SJSA1 (cell line): ENCODE results near the gene DAD1. TPM values are rescaled to one million over a fixed set of nuclear protein-coding genes. Genes with fewer than 3 reads are reported as not detected.

Source experiments
- DNase-seq, 2 experiments: peaks; one replicate each; pipeline ENCODE4 v3.0.0-alpha.2; 2015 to 2020; ENCODE audit warnings: low spot score in 2 of 2, low read depth in 1 of 2
- H3K27ac ChIP-seq: fragments of 250-450 bp; sonication (Bioruptor Pico); 2 replicates; pipeline ENCODE4 v1.5.1; 2020; ENCODE audit warnings: mild to moderate bottlenecking, moderate library complexity
- H3K27me3 ChIP-seq: fragments of 250-450 bp; sonication (Bioruptor Pico); replicated peaks from 2 replicates; pipeline ENCODE4 v1.5.1; 2020; ENCODE audit warnings: mild to moderate bottlenecking, moderate library complexity
- H3K36me3 ChIP-seq: fragments of 250-450 bp; sonication (Bioruptor Pico); 2 replicates; pipeline ENCODE4 v1.5.1; 2020; ENCODE audit warnings: mild to moderate bottlenecking
- H3K4me1 ChIP-seq: fragments of 250-450 bp; sonication (Bioruptor Pico); replicated peaks from 2 replicates; pipeline ENCODE4 v1.6.1; 2021; ENCODE audit warnings: mild to moderate bottlenecking
- H3K4me3 ChIP-seq: fragments of 250-450 bp; sonication (Bioruptor Pico); 2 replicates; pipeline ENCODE4 v1.5.1; 2020; ENCODE audit warnings: mild to moderate bottlenecking
- H3K9me3 ChIP-seq: fragments of 250-450 bp; sonication (Bioruptor Pico); replicated peaks from 2 replicates; pipeline ENCODE4 v1.5.1; 2020; ENCODE audit warnings: mild to moderate bottlenecking
- total RNA-seq: library from RNA; depleted of rRNA; stranded (reverse); fragments of >200 nt; shearing (Covaris generic); gene quantifications from 2 replicates; pipeline ENCODE4 v1.2.3, GENCODE V29; 2014

DAD1 gene
- total RNA-seq, 1 experiment from 2014 or later, result 328 TPM

DNA sequence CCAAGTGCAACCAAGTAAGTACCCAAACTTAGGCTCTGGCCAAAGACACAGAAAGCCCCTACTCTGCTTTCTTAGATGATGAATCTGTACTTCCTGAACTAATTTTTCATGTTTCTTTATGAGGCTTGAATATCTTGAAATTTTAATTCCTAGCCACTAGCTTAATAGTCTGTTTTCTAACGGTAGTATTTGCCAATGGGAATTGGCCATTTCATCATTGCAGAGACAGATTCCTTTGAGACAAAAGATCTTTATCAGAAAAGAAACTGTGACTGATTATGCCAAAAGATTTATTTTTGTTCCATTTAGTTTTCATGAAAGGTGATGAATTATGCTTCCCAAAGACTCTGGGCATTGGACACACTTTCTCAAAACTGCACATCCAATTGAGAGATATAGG lies 48.7 kb downstream of the DAD1 start:
- no peak for DNase-seq
- Histone ChIP-seq H3K9me3 (no peaks in the 10 kb centered on the region), H3K27ac (no peak overlapping the region), H3K36me3 (no peaks in the 10 kb centered on the region; the same call in 1 of the 2 replicates), H3K4me1 (peaks cover 37% of the 10 kb centered on the region), H3K4me3 (no peak overlapping the region), H3K27me3 (no peaks in the 10 kb centered on the region)

DNA sequence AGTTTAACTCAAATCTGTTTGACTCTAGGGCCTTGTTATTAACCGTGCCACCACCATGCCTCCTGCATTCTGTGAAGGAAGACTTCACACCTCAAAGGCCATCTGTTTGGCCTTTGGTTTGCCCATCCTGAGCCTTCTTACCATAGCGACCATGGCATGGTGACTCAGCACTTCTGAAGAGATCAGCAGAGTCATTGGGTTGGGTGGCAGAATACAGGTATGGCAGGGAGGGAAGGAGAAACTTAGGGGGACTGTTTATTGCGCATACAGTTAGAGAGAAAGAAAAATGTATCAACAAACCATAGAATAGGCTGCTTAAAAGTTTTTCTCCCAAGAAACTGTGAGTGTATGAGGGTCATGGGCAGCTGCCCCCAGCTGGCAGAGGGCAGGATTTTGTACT lies 49.2 kb downstream of the DAD1 start:
- H3K27me3 ChIP-seq, result no peaks in the 10 kb centered on the region
- DNase-seq, result no peak
- no peaks in the 10 kb centered on the region; the same call in 1 of the 2 replicates for H3K36me3 ChIP-seq
- no peaks in the 10 kb centered on the region for H3K9me3 ChIP-seq
- H3K4me3 ChIP-seq, result no peak overlapping the region
- H3K27ac ChIP-seq, result no peak overlapping the region
- peaks cover 32% of the 10 kb centered on the region for H3K4me1 ChIP-seq

DNA sequence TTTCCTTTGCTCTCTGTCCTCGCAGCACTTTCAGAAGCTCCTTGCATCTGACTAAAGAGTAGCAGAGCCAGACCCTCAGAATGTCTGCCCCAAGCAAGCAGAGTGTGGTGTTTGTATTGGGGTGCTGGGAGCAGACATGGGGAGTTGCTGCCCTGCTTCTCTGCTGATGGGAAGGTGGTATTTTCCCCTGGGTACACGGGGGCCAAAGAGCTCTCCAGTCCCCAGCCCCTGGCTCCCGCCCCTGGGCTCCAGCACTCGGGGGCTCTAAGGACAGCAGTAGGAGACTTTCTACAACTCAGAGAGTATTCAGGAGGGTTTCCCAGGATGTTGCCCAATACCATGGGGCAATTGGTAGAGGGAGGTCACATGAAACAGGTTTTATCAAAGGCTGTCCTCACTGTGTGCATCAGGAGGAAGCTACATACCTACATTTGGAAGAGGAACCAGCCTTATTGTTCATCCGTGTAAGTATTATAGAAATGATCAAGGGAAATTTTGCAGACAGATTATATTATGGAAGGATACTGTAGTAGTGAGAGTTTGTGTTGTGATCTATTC lies 50.3 kb downstream of the DAD1 start:
- no peak for DNase-seq
- Histone ChIP-seq H3K9me3 (no peaks in the 10 kb centered on the region), H3K27ac (no peak overlapping the region; the same call in 1 of the 2 replicates), H3K4me1 (peaks cover 32% of the 10 kb centered on the region), H3K4me3 (no peak overlapping the region), H3K36me3 (no peaks in the 10 kb centered on the region; the same call in none of the 2 replicates), H3K27me3 (no peaks in the 10 kb centered on the region)

DNA sequence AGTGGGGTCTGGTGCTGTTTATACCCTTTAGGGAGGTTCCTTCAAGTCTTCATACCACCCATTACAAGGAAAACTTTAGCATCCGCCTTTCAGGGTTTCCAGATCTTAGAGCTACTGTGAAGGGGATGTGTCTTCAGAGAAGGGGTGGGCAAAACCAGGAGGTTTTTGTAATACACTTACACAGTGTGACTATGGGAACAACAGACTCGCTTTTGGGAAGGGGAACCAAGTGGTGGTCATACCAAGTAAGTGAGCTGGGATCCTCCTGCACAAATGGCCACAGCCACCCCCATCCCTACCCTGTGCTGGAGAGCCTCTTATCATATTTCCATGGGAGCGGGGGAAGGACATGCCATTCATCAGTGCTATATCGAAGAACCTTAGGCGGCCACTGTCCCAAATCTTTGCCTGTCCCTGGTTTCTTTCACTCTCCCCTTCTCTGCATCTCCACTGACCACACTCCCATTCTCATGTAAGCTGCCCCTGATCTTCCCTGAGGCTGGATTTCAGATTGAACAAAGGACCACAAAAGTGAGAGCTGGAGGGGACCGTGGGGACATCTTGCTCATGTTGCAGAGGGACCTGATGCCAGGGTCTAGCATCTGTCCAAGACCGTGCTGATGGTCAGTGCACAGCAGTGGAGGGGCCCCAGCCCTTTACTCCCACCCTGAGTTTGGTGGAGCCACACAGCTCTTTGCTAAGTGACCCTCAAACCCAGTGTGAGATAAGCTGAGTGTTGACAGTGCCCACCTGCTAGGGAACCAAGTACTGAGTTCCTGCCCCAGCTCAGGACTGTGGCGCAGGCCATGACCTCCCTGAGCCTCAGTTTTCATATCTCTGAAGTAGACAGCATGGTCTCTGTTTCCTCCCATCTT lies 51.4 kb downstream of the DAD1 start:
- H3K27ac ChIP-seq, result peak overlapping the region; percentile 78

DNA sequence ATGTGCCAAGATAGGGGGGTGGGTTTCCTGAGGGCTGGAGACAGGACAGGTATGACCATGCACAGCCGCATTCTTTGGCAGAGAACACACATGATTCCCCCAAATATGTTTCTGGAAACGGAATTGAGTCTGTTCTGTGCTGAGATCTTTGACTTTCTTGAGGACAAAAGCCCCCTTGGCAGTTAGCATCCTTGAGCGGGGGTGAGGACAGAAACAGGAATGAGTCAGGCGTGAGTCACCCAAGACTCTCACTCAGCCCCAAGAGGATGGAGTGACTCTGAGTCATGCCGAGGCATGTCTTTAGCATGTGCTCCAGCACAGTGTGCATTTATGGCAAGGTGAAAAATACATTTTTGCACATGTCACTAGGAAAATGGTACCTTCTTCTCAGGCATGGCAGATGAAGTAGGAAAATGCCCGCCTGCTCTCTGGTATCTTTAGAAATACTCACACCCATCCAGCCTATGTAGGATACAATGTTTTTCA lies 52.1 kb downstream of the DAD1 start:
- H3K36me3 ChIP-seq, result peaks cover 9% of the 10 kb centered on the region
- peak; percentile 92 to 96 for DNase-seq
- peaks cover 50% of the 10 kb centered on the region for H3K4me1 ChIP-seq
- peak overlapping the region; percentile 78 for H3K27ac ChIP-seq
- no peak overlapping the region for H3K4me3 ChIP-seq
- H3K27me3 ChIP-seq, result no peaks in the 10 kb centered on the region; the same call in 1 of the 2 replicates
- no peaks in the 10 kb centered on the region for H3K9me3 ChIP-seq

More for the DNA sequence above, 51.4 kb downstream of the DAD1 start:
- H3K4me3 ChIP-seq, result no peak overlapping the region
- peaks cover 42% of the 10 kb centered on the region for H3K4me1 ChIP-seq
- H3K9me3 ChIP-seq, result no peaks in the 10 kb centered on the region
- no peak for DNase-seq
- H3K36me3 ChIP-seq, result peaks cover 4% of the 10 kb centered on the region
- no peaks in the 10 kb centered on the region for H3K27me3 ChIP-seq

DNA sequence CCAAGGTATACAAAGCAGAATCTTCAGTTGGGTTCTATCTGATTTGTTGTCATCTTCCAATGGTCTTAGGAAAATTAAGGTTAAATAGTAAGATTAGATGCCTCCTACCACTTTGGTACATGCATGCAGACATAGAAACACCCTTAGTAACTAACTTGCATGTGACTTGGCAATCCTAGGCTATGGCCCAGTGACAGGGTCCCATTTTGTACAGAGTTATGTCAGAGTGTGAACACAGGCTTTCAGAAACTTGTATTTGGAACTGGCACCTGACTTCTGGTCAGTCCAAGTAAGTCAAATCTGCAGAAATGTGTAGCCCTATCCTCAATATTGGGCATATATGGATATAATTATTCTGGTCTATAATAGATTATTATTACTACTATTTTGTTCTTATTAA lies 53.1 kb downstream of the DAD1 start:
- Histone ChIP-seq H3K27ac (peak overlapping the region; percentile 78), H3K9me3 (no peaks in the 10 kb centered on the region), H3K4me3 (no peak overlapping the region), H3K4me1 (peaks cover 57% of the 10 kb centered on the region), H3K36me3 (peaks cover 14% of the 10 kb centered on the region), H3K27me3 (no peaks in the 10 kb centered on the region; the same call in 1 of the 2 replicates)
- DNase-seq, result no peak

DNA sequence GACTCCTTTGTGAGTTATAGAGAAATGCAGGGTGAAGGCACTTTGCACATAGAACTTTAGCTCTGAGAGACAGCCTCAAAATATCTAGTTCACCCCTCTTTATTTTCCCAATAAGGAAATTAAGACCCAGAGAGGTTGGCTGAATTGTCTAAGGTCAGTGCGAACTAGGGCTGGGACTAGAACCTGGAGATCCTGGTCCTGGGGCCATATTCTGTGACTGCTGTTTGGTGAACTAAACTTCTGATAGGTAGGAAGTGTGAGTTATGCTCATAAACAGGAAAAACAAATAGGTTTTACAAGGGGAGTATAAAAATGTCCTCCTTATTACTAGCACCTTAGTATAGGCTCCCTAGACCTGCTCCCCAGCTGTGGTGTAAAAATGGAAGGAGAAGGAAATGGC lies 53.9 kb downstream of the DAD1 start:
- H3K27me3 ChIP-seq, result no peaks in the 10 kb centered on the region; the same call in 1 of the 2 replicates
- no peak for DNase-seq

DNA sequence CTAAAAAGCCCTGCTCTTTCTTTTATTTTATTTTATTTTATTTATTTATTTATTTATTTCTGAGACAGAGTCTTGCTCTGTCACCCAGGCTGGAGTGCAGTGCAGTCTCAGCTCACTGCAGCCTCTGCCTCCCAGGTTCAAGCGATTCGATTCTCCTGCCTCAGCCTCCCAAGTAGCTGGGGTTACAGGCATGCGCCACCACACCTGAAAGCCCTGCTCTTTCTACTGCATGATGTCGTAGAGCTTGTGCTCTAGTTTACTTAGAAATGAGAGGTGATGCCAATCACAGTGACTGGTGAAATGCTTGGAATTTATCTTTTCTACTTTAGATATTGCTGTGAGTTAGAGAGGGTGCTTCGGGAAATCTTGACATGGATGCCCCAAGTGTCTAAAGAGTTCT lies 54.5 kb downstream of the DAD1 start:
- H3K4me3 ChIP-seq, result no peak overlapping the region
- H3K36me3 ChIP-seq, result peaks cover 23% of the 10 kb centered on the region
- H3K27ac ChIP-seq, result no peak overlapping the region

More for the DNA sequence above, 53.9 kb downstream of the DAD1 start:
- Histone ChIP-seq H3K4me1 (peaks cover 59% of the 10 kb centered on the region), H3K27ac (no peak overlapping the region), H3K4me3 (no peak overlapping the region), H3K9me3 (no peaks in the 10 kb centered on the region), H3K36me3 (peaks cover 18% of the 10 kb centered on the region)

DNA sequence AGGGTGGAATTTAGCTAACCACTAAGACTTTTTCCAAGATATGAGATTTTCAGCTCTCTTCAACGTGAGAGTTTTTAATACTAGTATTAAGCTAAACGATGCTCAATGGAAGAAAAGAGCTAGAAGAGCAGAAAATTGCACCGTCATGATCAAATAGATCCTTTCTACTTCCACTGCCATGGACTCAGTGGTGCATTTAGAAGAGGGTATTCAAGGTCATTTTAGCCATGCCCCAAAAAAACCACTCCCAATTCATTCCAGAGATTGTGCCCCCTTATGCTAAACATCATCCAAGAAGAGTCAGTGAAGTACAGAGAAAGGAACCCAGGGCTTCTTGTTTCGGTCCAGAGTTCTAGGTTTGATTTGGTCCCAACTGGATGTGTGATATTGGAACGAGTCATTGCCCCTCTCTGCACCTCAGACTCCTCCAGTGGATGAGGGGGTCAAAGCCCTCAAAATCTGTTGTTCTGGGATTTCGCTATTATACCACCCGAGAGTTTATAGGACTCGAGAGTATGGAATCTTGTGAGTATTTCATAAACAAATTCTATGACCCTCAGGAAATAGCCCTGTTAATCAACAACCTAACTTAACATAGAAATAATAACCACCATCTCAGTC lies 55.2 kb downstream of the DAD1 start:
- no peak overlapping the region for H3K4me3 ChIP-seq
- H3K36me3 ChIP-seq, result peaks cover 26% of the 10 kb centered on the region
- DNase-seq, result no peak
- no peaks in the 10 kb centered on the region for H3K9me3 ChIP-seq
- H3K4me1 ChIP-seq, result peaks cover 59% of the 10 kb centered on the region
- peak overlapping the region; percentile 83 for H3K27ac ChIP-seq
- no peaks in the 10 kb centered on the region; the same call in 1 of the 2 replicates for H3K27me3 ChIP-seq

More for the DNA sequence above, 54.5 kb downstream of the DAD1 start:
- H3K27me3 ChIP-seq, result no peaks in the 10 kb centered on the region; the same call in 1 of the 2 replicates
- DNase-seq, result no peak
- H3K9me3 ChIP-seq, result no peaks in the 10 kb centered on the region
- H3K4me1 ChIP-seq, result peaks cover 59% of the 10 kb centered on the region

DNA sequence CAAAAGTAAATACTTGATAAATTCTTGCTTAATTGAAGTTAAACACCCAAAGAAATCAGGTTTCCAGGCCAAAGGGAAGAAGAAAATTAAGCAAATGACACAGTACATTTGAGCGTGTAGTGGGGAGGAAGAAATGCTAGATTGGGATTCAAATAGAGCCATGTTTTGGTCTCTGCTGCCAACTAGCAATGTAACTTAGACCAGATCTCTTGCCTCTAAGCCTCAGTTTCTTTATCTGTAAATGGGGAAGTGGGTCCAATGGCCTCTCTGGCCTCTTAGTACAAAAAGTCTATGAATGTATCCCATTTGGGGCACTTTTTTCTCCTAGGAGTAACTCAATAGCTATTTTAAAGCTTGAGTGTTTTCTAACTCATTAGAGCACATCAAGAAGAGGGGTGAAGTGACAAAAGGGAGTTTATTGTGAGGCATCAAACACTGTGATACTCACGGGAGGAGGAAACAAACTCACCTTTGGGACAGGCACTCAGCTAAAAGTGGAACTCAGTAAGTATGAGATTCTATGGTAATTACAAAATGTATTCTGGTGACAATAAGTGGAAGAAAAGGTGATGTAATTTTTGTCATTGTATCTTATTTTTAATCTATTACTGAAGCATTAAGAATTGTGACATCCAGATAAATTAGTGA lies 55.8 kb downstream of the DAD1 start:
- Histone ChIP-seq H3K4me1 (peaks cover 59% of the 10 kb centered on the region), H3K36me3 (peaks cover 26% of the 10 kb centered on the region), H3K4me3 (no peak overlapping the region), H3K9me3 (no peaks in the 10 kb centered on the region), H3K27ac (peak overlapping the region; percentile 83), H3K27me3 (no peaks in the 10 kb centered on the region; the same call in 1 of the 2 replicates)
- no peak for DNase-seq

DNA sequence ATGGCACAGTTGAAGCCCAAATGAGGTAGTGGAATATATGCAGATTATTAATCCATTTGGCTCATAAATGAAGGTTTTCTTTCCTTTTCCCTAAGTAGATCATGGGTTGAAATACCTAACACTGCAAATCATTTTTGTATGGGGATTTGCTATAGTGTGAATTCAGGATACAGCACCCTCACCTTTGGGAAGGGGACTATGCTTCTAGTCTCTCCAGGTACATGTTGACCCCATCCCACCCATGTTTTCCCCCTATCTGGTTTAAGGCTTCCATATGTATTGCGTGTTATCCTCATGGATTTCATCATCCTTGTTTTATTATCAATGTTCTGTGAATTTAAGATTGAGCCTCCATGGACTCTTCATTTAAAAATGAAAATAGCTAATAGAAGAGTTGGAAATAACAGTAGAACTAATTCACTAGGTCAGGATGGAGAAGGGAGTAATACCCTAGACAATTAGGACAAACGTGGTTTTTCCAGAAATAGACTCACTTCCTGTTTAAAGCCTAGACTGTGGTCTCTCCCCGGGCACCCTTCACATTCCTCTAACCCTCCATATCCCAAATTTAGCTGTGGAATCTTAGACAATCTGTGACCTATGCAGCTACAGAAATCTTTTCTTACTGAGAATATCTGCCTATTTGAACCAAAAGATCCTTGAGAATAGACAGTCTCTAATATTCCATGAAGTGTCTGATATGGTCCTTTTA lies 56.5 kb downstream of the DAD1 start:
- Histone ChIP-seq H3K27ac (peak overlapping the region; percentile 83), H3K9me3 (no peaks in the 10 kb centered on the region), H3K36me3 (peaks cover 26% of the 10 kb centered on the region), H3K4me1 (peaks cover 53% of the 10 kb centered on the region), H3K27me3 (no peaks in the 10 kb centered on the region; the same call in 1 of the 2 replicates), H3K4me3 (no peak overlapping the region)
- peak in 1 of 2 experiments; percentile 54 for DNase-seq

DNA sequence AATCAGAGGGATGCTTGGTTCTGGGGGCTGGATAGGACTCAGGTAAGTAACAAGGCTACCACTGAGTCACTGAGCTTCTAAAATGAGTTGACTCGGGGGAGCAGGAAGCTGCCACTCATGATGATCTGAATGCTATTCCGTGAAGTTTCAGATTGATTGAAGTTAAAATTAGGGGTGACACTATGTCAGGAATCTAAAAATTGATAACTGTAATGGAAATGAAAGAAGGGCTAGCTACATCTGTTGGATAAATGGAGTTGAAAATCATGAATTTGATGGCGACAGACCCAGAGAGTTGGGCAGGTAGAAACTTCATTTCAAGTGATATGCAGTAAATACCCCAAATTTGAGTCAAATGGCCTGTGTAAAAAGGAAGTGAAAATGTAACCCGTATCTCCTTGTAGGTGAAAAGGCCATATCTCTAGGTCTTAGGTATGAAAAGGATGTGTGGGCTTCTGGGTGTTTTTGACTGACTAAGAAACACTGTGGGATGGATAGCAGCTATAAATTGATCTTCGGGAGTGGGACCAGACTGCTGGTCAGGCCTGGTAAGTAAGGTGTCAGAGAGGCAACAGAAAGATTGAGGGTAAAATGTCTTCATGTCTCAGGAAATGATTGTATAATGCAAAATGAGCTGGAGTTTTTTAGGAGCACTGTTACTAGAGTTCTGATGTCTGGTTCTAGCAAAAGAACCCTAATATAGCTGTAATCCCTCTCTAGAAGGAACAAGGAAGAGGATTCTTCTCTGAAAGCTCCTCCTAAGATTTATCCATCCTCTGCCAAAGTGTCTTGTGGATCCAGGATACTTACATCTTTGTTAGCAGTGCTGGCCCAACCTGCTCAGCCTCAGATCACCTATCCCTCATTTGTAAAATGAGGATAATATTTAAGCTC lies 57.3 kb downstream of the DAD1 start:
- H3K27ac ChIP-seq, result peak overlapping the region; percentile 83
- no peak for DNase-seq
- H3K27me3 ChIP-seq, result no peaks in the 10 kb centered on the region; the same call in 1 of the 2 replicates
- peaks cover 45% of the 10 kb centered on the region for H3K4me1 ChIP-seq
- H3K9me3 ChIP-seq, result no peaks in the 10 kb centered on the region
- H3K4me3 ChIP-seq, result no peak overlapping the region
- H3K36me3 ChIP-seq, result peaks cover 31% of the 10 kb centered on the region
